ENCODE results near the gene INCA1. TPM values are rescaled to one million over a fixed set of nuclear protein-coding genes. Genes with fewer than 3 reads are reported as not detected.

INCA1 gene
- total and polyA plus RNA-seq, 2 of the 13 experiments (the other 11 are each of a cell fraction or from before 2014, with no cell fraction given): 0.93 to 2.6 TPM

- intact Hi-C loops (cut with micrococcal nuclease; ENCODE audit: unreplicated experiment): no loop called here
- ATAC-seq (no peak), DNase-seq (ENCODE audit: low spot score) (no peak), FAIRE-seq (no peak)
- no peak overlapping the region for H2AFZ ChIP-seq (ENCODE audit: low read length)
- in situ Hi-C loops (cut with HindIII; ENCODE audit: extremely low pct_ligation_motif_present, low pct_unique_long_range_greater_than_20kb): no loop called here
- no peaks in the 10 kb centered on the region for H4K20me1 ChIP-seq (ENCODE audit: insufficient read depth, low read length)
- ChIA-PET CTCF (ENCODE audit: low intra/inter-chr PET ratio, low total read pairs) (no interaction called here), POLR2A (no interaction called here)
- TF ChIP-seq ZFP36L1 (CRISPR knock-in tag; IDR thresholded peaks at IDR 0.05): no peak
- no peak for TF ChIP-seq ERF (CRISPR knock-in tag; IDR thresholded peaks at IDR 0.05)
- no peak for TF ChIP-seq POLR2AphosphoS5 (IDR thresholded peaks at IDR 0.05; ENCODE audit: low read depth, low read length)
- TF ChIP-seq, protein P1, sequence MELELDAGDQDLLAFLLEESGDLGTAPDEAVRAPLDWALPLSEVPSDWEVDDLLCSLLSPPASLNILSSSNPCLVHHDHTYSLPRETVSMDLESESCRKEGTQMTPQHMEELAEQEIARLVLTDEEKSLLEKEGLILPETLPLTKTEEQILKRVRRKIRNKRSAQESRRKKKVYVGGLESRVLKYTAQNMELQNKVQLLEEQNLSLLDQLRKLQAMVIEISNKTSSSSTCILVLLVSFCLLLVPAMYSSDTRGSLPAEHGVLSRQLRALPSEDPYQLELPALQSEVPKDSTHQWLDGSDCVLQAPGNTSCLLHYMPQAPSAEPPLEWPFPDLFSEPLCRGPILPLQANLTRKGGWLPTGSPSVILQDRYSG (CRISPR knock-in tag; IDR thresholded peaks at IDR 0.05): no peak
- TF ChIP-seq ZNF432 (CRISPR knock-in tag; IDR thresholded peaks at IDR 0.05; ENCODE audit: borderline replicate concordance): no peak
- TF ChIP-seq PTBP1 (IDR thresholded peaks at IDR 0.05; ENCODE audit: low read depth, low read length, poor library complexity, severe bottlenecking): no peak
- TF ChIP-seq KAT2B (IDR thresholded peaks at IDR 0.05; ENCODE audit: borderline replicate concordance, low read depth, low read length): no peak
- no peak for TF ChIP-seq KAT7 (CRISPR knock-in tag; IDR thresholded peaks at IDR 0.05; ENCODE audit: borderline replicate concordance)
- TF ChIP-seq ZC3H13 (CRISPR knock-in tag; IDR thresholded peaks at IDR 0.05): no peak
- no peak for TF ChIP-seq EEA1 (CRISPR knock-in tag; IDR thresholded peaks at IDR 0.05; ENCODE audit: borderline replicate concordance)
- TF ChIP-seq, protein P2, sequence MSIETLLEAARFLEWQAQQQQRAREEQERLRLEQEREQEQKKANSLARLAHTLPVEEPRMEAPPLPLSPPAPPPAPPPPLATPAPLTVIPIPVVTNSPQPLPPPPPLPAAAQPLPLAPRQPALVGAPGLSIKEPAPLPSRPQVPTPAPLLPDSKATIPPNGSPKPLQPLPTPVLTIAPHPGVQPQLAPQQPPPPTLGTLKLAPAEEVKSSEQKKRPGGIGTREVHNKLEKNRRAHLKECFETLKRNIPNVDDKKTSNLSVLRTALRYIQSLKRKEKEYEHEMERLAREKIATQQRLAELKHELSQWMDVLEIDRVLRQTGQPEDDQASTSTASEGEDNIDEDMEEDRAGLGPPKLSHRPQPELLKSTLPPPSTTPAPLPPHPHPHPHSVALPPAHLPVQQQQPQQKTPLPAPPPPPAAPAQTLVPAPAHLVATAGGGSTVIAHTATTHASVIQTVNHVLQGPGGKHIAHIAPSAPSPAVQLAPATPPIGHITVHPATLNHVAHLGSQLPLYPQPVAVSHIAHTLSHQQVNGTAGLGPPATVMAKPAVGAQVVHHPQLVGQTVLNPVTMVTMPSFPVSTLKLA (IDR thresholded peaks at IDR 0.05): no peak
- H3K4me3 ChIP-seq (replicated peaks in 1 of 3; ENCODE audit: insufficient read depth in 1 of 3, low read depth in 2 of 3, low read length in 3 of 3): no peak overlapping the region
- H3K9ac ChIP-seq (ENCODE audit: insufficient read depth, low read depth, low read length): no peak overlapping the region
- H3K27me3 ChIP-seq (ENCODE audit: control insufficient read depth in 1 of 2, insufficient read depth in 2 of 2, low read length in 2 of 2): no peaks in the 10 kb centered on the region; a peak in 1 of 5 replicates
- no peaks in the 10 kb centered on the region for H3K79me2 ChIP-seq (ENCODE audit: insufficient read depth, low read length)
- peaks cover 24% of the 10 kb centered on the region for H3K4me1 ChIP-seq (ENCODE audit: insufficient read depth, low read length)
- 59% methylated on average over 15 of the region's 15 CpGs for WGBS (ENCODE audit: low lambda C conversion rate)
- H3K9me3 ChIP-seq (ENCODE audit: low read length): no peaks in the 10 kb centered on the region
- H3K27ac ChIP-seq (ENCODE audit: extremely low read length, insufficient read depth, low read length): no peak overlapping the region
- no TSS peak for BruUV-seq (replicated peaks)
- H3K4me2 ChIP-seq (ENCODE audit: low read depth, low read length): no peak overlapping the region
- H3K36me3 ChIP-seq (replicated peaks in 1 of 2; ENCODE audit: control insufficient read depth in 1 of 2, insufficient read depth in 2 of 2, low read length in 2 of 2): no peaks in the 10 kb centered on the region
Observed at GRCh38 chr17:5042157-5043022, 45.1 kb upstream of the INCA1 start.

All from HepG2 (cell line).